Hepatocyte (in vitro differentiated cells): ENCODE results near the gene CCL11.

Experiments used
- CTCF ChIP-seq: fragments of 200-600 bp; sonication (generic); IDR thresholded peaks from 2 replicates; pipeline ENCODE4 v1.5.1; 2016; ENCODE audit warnings: antibody characterized with exemption, mild to moderate bottlenecking; ENCODE audit not compliant: poor library complexity
- EZH2 ChIP-seq: fragments of 200-600 bp; sonication (generic); IDR thresholded peaks from 2 replicates; pipeline ENCODE4 v1.6.1; 2016; ENCODE audit warnings: antibody characterized with exemption, mild to moderate bottlenecking, borderline replicate concordance
- EZH2phosphoT487 ChIP-seq: fragments of 200-600 bp; sonication (generic); IDR thresholded peaks from one replicate; pipeline ENCODE4 v1.6.1; 2018; ENCODE audit warnings: antibody characterized with exemption, mild to moderate bottlenecking, low read depth, moderate library complexity; ENCODE audit not compliant: unreplicated experiment, severe bottlenecking

GRCh38 chr17:34319039-34319483 lies 33.5 kb downstream of the CCL11 start, which contains the start of gene CCL8:
- no peak for TF ChIP-seq EZH2
- TF ChIP-seq CTCF, result no peak
- no peak for TF ChIP-seq EZH2phosphoT487
